NCI-H446 (cell line): Measurements from ENCODE around the gene TRIM3.

Experiments
- DNase-seq, 2 experiments: peaks; one replicate each; lab custom pipeline; 2025; lab: John Stamatoyannopoulos, UW

The TRIM3 gene

GRCh38 chr11:6480299-6480914 lies 6.7 kb upstream of the TRIM3 start:
- DNase-seq, result no peak

GRCh38 chr11:6476571-6476970 lies 2.8 kb upstream of the TRIM3 start:
- DNase-seq, result no peak

GRCh38 chr11:6475936-6476335 lies 2.2 kb upstream of the TRIM3 start:
- DNase-seq, result no peak

GRCh38 chr11:6474806-6475500 lies 1.2 kb upstream of the TRIM3 start:
- no peak for DNase-seq

- DNase-seq, result no peak
Measured at GRCh38 chr11:6474413-6474792, 662 bp upstream of the TRIM3 start.

- DNase-seq, result no peak
Measured at GRCh38 chr11:6472934-6473333, 807 bp downstream of the TRIM3 start.

GRCh38 chr11:6469599-6469998 lies 4.1 kb downstream of the TRIM3 start:
- DNase-seq, result no peak

GRCh38 chr11:6468712-6469495 lies 4.8 kb downstream of the TRIM3 start:
- peak; percentile 61 to 77 for DNase-seq

- no peak for DNase-seq
Measured at GRCh38 chr11:6459099-6459450, 14.7 kb downstream of the TRIM3 start.

GRCh38 chr11:6458352-6459098 lies 15.2 kb downstream of the TRIM3 start:
- DNase-seq, result no peak

- DNase-seq, result no peak
Measured at GRCh38 chr11:6457581-6458320, 16.0 kb downstream of the TRIM3 start.

- DNase-seq, result no peak
Measured at GRCh38 chr11:6456361-6457073, 17.2 kb downstream of the TRIM3 start.

- no peak for DNase-seq
Measured at GRCh38 chr11:6455070-6455469, 18.7 kb downstream of the TRIM3 start.

- DNase-seq, result no peak
Measured at GRCh38 chr11:6453152-6453551, 20.6 kb downstream of the TRIM3 start.

- DNase-seq, result no peak
Measured at GRCh38 chr11:6452219-6452618, 21.5 kb downstream of the TRIM3 start.

GRCh38 chr11:6448574-6448973 lies 25.2 kb downstream of the TRIM3 start:
- DNase-seq, result no peak

GRCh38 chr11:6443269-6444003 lies 30.3 kb downstream of the TRIM3 start:
- peak in 1 of 2 experiments; percentile 70 for DNase-seq

- DNase-seq, result no peak
Measured at GRCh38 chr11:6442441-6442840, 31.3 kb downstream of the TRIM3 start.

GRCh38 chr11:6440906-6441358 lies 32.8 kb downstream of the TRIM3 start, which contains the start of gene HPX:
TSS of gene HPX (minus strand) at chr11:6440987. CDS start at chr11:6440963, 24 bp downstream.
- DNase-seq, result no peak

- peak; percentile 16 to 52 for DNase-seq
Measured at GRCh38 chr11:6438979-6439571, 34.7 kb downstream of the TRIM3 start.
